GM12878 (cell line): ENCODE data around the gene LRRC3B. TPM values are rescaled to one million over a fixed set of nuclear protein-coding genes. Genes with fewer than 3 reads are reported as not detected.

Source experiments
- ATAC-seq: fragments of 200-7000 bp; cut with Tn5 transposase; 3 replicates; pipeline ENCODE4 v1.9.1; 2020; ENCODE audit warnings: mild to moderate bottlenecking, moderate library complexity
- BruUV-seq: library from RNA; stranded (reverse); fragments of 400-500 nt; replicated peaks from 2 replicates; lab custom pipeline; 2021; lab: Mats Ljungman, UMichigan
- CTCF ChIA-PET: fragments of 300-600 bp; sonication (Branson Sonifier 250); formaldehyde crosslinking; extraction: SDS; loops from one replicate; lab custom pipeline; 2021; ENCODE audit warnings: inconsistent platforms; lab: Yijun Ruan, JAX
- POLR2A ChIA-PET: fragments of 350-600 bp; formaldehyde crosslinking; extraction: SDS; loops from one replicate; lab custom pipeline; 2021; ENCODE audit warnings: inconsistent platforms; lab: Charles Lee
- RAD21 ChIA-PET: fragments of 300-600 bp; sonication (Branson Sonifier 250); formaldehyde crosslinking; loops from one replicate; lab custom pipeline; 2023; ENCODE audit warnings: antibody characterized with exemption; ENCODE audit not compliant: unreplicated experiment; lab: Charles Lee
- SMC1A ChIA-PET: fragments of 300-600 bp; sonication (Branson Sonifier 250); formaldehyde crosslinking; loops from one replicate; lab custom pipeline; 2023; ENCODE audit not compliant: unreplicated experiment, uncharacterized antibody; lab: Charles Lee
- DNase-seq: peaks from one replicate; pipeline ENCODE4 v3.0.0-alpha.2; 2011; ENCODE audit warnings: low read depth, low spot score
- FAIRE-seq: peaks from 3 replicates; lab custom pipeline; 2011; peaks lifted over from hg19 to GRCh38; lab: Jason Lieb, UNC
- H2AFZ ChIP-seq: 2 replicates; pipeline ENCODE4 v1.6.0; 2011; ENCODE audit warnings: low read depth, low read length, control low read depth; ENCODE audit not compliant: control insufficient read depth
- H3K27ac ChIP-seq: 2 replicates; pipeline ENCODE4 v1.5.1; 2011; ENCODE audit warnings: control low read depth; ENCODE audit not compliant: control insufficient read depth, insufficient read depth
- H3K27me3 ChIP-seq, 2 experiments: replicated peaks in 1 of 2; 2 replicates each; pipeline versions ENCODE4 v1.6.0 to v1.6.1; 2011; ENCODE audit warnings: low read length in 1 of 2; ENCODE audit not compliant: control insufficient read depth in 2 of 2, insufficient read depth in 2 of 2
- H3K36me3 ChIP-seq, 2 experiments: 2 replicates each; pipeline ENCODE4 v1.5.1; 2011; ENCODE audit warnings: low read length in 1 of 2; ENCODE audit not compliant: control insufficient read depth in 2 of 2, insufficient read depth in 2 of 2
- H3K4me1 ChIP-seq: 2 replicates; pipeline ENCODE4 v1.6.1; 2011; ENCODE audit warnings: mild to moderate bottlenecking, low read length, moderate library complexity, mixed read lengths; ENCODE audit not compliant: control insufficient read depth, insufficient read depth
- H3K4me2 ChIP-seq: 2 replicates; pipeline ENCODE4 v1.6.0; 2011; ENCODE audit warnings: control low read depth; ENCODE audit not compliant: control insufficient read depth, insufficient read depth
- H3K4me3 ChIP-seq: fragments of 200-600 bp; sonication (generic); 2 replicates; pipeline ENCODE4 v1.5.1; 2016
- H3K79me2 ChIP-seq: 2 replicates; pipeline ENCODE4 v1.6.0; 2011; ENCODE audit warnings: low read length; ENCODE audit not compliant: control insufficient read depth, insufficient read depth
- H3K9ac ChIP-seq: 2 replicates; pipeline ENCODE4 v1.8.0; 2011; ENCODE audit warnings: low read length, control low read depth, mixed read lengths; ENCODE audit not compliant: control insufficient read depth, insufficient read depth
- H3K9me3 ChIP-seq: replicated peaks from 3 replicates; pipeline ENCODE4 v1.5.1; 2011; ENCODE audit warnings: mild to moderate bottlenecking, low read length; ENCODE audit not compliant: control insufficient read depth, insufficient read depth
- H4K20me1 ChIP-seq: 2 replicates; pipeline ENCODE4 v1.6.0; 2011; ENCODE audit not compliant: control insufficient read depth, insufficient read depth
- CBX3 ChIP-seq: fragments of 200-600 bp; sonication (generic); IDR thresholded peaks from 2 replicates; pipeline ENCODE4 v1.6.1; 2016; ENCODE audit warnings: low read depth, borderline replicate concordance
- ELK1 ChIP-seq: IDR thresholded peaks from 2 replicates; pipeline ENCODE4 v1.6.1; 2012; ENCODE audit warnings: low read depth, low read length, improper control_type of control experiment
- ESRRA ChIP-seq: IDR thresholded peaks from 2 replicates; pipeline ENCODE4 v1.6.1; 2012; ENCODE audit warnings: mild to moderate bottlenecking, low read length, improper control_type of control experiment
- HDGF ChIP-seq: fragments of 450-650 bp; IDR thresholded peaks from 2 replicates; pipeline ENCODE4 v1.6.1; 2016; ENCODE audit warnings: antibody characterized with exemption
- MAX ChIP-seq: IDR thresholded peaks from 2 replicates; pipeline ENCODE4 v1.6.1; 2012; ENCODE audit warnings: low read depth, low read length, improper control_type of control experiment
- MEF2A ChIP-seq: IDR thresholded peaks from 2 replicates; pipeline ENCODE4 v1.6.1; 2011; ENCODE audit warnings: low read depth, mild to moderate bottlenecking, low read length, moderate library complexity; ENCODE audit not compliant: insufficient read depth
- MEF2B ChIP-seq: fragments of 450-650 bp; IDR thresholded peaks from 2 replicates; pipeline ENCODE4 v1.6.1; 2018; ENCODE audit warnings: mild to moderate bottlenecking, moderate library complexity; ENCODE audit not compliant: partially characterized antibody, poor library complexity, severe bottlenecking
- MLLT1 ChIP-seq: fragments of 450-650 bp; IDR thresholded peaks from 2 replicates; pipeline ENCODE4 v1.6.1; 2016; ENCODE audit warnings: mild to moderate bottlenecking
- NR2F1 ChIP-seq: fragments of 450-650 bp; conservative IDR thresholded peaks from 2 replicates; pipeline ENCODE4 v1.6.1; 2017; ENCODE audit warnings: mild to moderate bottlenecking
- POLR2A ChIP-seq: IDR thresholded peaks from 2 replicates; pipeline ENCODE4 v1.6.1; 2011; ENCODE audit warnings: low read depth, mild to moderate bottlenecking, low read length
- TAF1 ChIP-seq: IDR thresholded peaks from 2 replicates; pipeline ENCODE4 v1.6.1; 2011; ENCODE audit warnings: mild to moderate bottlenecking, low read depth, low read length, borderline replicate concordance
- ZBTB40 ChIP-seq: fragments of 450-650 bp; IDR thresholded peaks from 2 replicates; pipeline ENCODE4 v1.6.1; 2016; ENCODE audit warnings: mild to moderate bottlenecking, moderate library complexity, borderline replicate concordance
- WGBS: methylation state at CpG from one replicate; pipeline ENCODE4 v1.1.6; 2016; ENCODE audit warnings: low lambda C conversion rate; ENCODE audit not compliant: insufficient replicate concordance, insufficient coverage; ENCODE audit errors: missing lambda C conversion rate; 5-methylcytosine and 5-hydroxymethylcytosine counted together
- in situ Hi-C: fragments of 300-500 bp; cut with MboI; formaldehyde crosslinking; loops from 9 replicates; pipeline ENCODE4 v1.14.3; 2018; ENCODE audit warnings: mixed read lengths
- intact Hi-C: fragments of 100-400 bp; cut with micrococcal nuclease; formaldehyde crosslinking; loops from one replicate; pipeline ENCODE4 v1.14.2; 2022; ENCODE audit not compliant: unreplicated experiment
- polyA plus RNA-seq, 11 experiments: library from polyadenylated mRNA; depleted of rRNA in 4 of 11; unstranded in 6 of 11; stranded (reverse) in 5 of 11; fragments of >200 nt; fragmentation: Nextera tagmentation in 4 of 11; fragmentation: Illumina TruSeq in 1 of 11; extraction: Ambion mirVana in 4 of 11; extraction: Trizol in 1 of 11; gene quantifications; 1 replicate in 1 of 11; 2 replicates in 10 of 11; pipeline versions ENCODE4 v1.2.1 to v1.2.3, GENCODE V29; 2011 to 2016; ENCODE audit warnings: inconsistent platforms in 2 of 11, missing spikeins in 2 of 11, low read depth in 1 of 11
- total RNA-seq, 4 experiments: library from RNA; depleted of rRNA in 3 of 4; stranded (reverse); fragments of >200 nt in 3 of 4; fragmentation: Illumina TruSeq in 1 of 4; extraction: Trizol in 1 of 4; gene quantifications; 2 replicates each; pipeline versions ENCODE4 v1.2.1 to v1.2.3, GENCODE V29; 2013 to 2021

LRRC3B gene
- total and polyA plus RNA-seq, 10 of the 15 experiments (the other 5 are each of a cell fraction or from before 2014, with no cell fraction given) = not detected

GRCh38 chr3:26624209-26624765 is 1.7 kb downstream of the LRRC3B start (continued):
- no peak for TF ChIP-seq ZBTB40
- TF ChIP-seq POLR2A = no peak
- no peak for TF ChIP-seq HDGF

- H3K4me3 ChIP-seq = no peak overlapping the region
- H3K27me3 ChIP-seq = peaks cover 0 to 3% of the 10 kb centered on the region in 2 experiments; a peak in 3 of 4 replicates
- DNase-seq (no peak), ATAC-seq (no peak), FAIRE-seq (no peak)
- in situ Hi-C loops = no loop called here
- H3K9ac ChIP-seq = no peak overlapping the region
- H3K4me2 ChIP-seq = no peak overlapping the region
- no peak overlapping the region for H2AFZ ChIP-seq
- H3K4me1 ChIP-seq = no peaks in the 10 kb centered on the region
- H3K9me3 ChIP-seq = no peaks in the 10 kb centered on the region
- ChIA-PET CTCF (no interaction called here), SMC1A (no interaction called here), RAD21 (no interaction called here), POLR2A (no interaction called here)
- H3K27ac ChIP-seq = no peak overlapping the region
- no peaks in the 10 kb centered on the region for H4K20me1 ChIP-seq
- no peaks in the 10 kb centered on the region for H3K79me2 ChIP-seq
- intact Hi-C loops = no loop called here
- no TSS peak for BruUV-seq
- 37% methylated on average over 13 of the region's 13 CpGs for WGBS
- H3K36me3 ChIP-seq = no peaks in the 10 kb centered on the region
- TF ChIP-seq NR2F1 (no peak), ELK1 (no peak), TAF1 (no peak), MEF2A (no peak), ESRRA (no peak), HDGF (no peak), MEF2B (no peak), MAX (no peak), MLLT1 (no peak), CBX3 (no peak)
Observed at GRCh38 chr3:26625187-26625586, 2.6 kb downstream of the LRRC3B start.
